Right ventricle myocardium superior (tissue), 1 donor: ENCODE data around the gene POLR3F. TPM values are rescaled to one million over a fixed set of nuclear protein-coding genes. Genes with fewer than 3 reads are reported as not detected.
"Not testable (repeated sequence)": the region's sequence is repeated elsewhere in the genome, so short reads cannot be mapped to it uniquely, and the experiment has no call there.

Experiments used
- ATAC-seq: fragments of 200-7000 bp; cut with Tn5 transposase; one replicate; pipeline ENCODE4 v1.9.1; 2020; ENCODE audit warnings: mild to moderate bottlenecking; ENCODE audit not compliant: poor library complexity
- DNase-seq: peaks from one replicate; pipeline ENCODE4 v3.0.0-alpha.2; 2020
- intact Hi-C: fragments of 100-400 bp; cut with DNase I; formaldehyde crosslinking; loops from one replicate; pipeline ENCODE4 v1.11.2; 2022
- total RNA-seq: library from RNA; stranded (reverse); fragmentation: NEBNext Ultra II Directional; extraction: Animal tissue kit (Norgen Biotek cat#: 25700); gene quantifications from one replicate; pipeline ENCODE4 v1.2.1, GENCODE V29; 2021
- donor health status: DM: no; HTN: yes; CAD: no; lungs with severe emphysema.

The POLR3F gene
- total RNA-seq, 1 donor from 2014 or later = 5.2 TPM

DNA sequence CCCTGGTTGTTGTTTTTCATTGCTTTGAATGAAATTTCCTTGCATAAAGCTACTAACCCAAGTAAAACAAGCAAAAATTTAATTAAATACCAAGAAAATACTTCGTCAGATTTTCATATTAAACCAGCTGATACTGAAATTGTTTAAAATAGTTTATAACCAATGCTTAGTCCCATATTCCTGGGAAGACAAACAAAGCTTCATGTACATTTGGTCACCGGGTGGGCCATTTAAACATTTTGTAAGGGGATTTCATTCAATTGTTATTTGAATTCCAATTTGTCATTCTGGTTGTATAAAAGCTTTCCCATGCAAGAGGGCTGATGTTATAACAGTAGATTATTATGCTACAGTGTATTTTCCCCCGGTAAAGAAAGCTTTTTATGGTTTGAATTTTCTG, 30.4 kb downstream of the POLR3F start:
- intact Hi-C loops = no loop called here
- DNase-seq (no peak), ATAC-seq (no peak)

DNA sequence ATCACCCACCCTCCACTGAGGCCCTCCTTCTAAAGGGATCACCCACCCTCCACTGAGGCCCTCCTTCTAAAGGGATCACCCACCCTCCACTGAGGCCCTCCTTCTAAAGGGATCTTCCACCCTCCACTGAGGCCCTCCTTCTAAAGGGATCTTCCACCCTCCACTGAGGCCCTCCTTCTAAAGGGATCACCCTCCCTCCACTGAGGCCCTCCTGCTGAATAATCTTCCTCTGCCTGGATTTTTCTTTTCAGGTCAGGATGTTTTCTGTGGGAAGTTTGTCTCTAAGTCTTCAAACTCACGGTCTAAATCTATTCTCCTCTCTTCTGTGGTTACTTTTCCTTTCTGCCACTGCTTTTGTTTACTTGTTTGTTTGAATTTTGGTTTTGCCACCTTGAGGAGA, 34.5 kb downstream of the POLR3F start:
- ATAC-seq, DNase-seq, intact Hi-C loops: not testable (repeated sequence)

DNA sequence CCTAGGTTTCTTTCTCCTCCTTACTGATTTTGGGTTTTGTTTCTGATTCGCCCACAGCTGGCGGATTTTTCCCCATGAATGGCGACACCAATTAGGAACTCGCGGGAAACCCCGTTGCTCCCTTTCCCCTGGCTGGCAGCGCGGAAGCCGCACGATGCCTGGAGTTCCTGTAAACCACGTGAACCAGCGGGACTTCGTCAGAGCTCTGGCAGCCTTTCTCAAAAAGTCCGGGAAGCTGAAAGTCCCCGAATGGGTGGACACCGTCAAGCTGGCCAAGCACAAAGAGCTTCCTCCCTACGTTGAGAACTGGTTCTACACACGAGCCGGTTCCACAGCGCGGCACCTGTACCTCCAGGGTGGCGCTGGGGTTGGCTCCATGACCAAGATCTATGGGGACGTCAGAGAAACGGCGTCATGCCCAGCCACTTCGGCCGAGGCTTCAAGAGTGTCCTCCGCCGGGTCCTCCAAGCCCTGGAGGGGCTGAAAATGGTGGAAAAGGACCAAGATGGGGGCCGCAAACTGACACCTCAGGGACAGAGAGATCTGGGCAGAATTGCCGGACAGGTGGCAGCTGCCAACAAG, 37.4 kb downstream of the POLR3F start:
- intact Hi-C loops = no loop called here
- peak; percentile 61 for DNase-seq
- no peak for ATAC-seq

- DNase-seq = no peak
- no peak for ATAC-seq
- intact Hi-C loops = no loop called here
These were observed 39.6 kb downstream of the POLR3F start for GRCh38 chr20:18506744-18507143.

DNA sequence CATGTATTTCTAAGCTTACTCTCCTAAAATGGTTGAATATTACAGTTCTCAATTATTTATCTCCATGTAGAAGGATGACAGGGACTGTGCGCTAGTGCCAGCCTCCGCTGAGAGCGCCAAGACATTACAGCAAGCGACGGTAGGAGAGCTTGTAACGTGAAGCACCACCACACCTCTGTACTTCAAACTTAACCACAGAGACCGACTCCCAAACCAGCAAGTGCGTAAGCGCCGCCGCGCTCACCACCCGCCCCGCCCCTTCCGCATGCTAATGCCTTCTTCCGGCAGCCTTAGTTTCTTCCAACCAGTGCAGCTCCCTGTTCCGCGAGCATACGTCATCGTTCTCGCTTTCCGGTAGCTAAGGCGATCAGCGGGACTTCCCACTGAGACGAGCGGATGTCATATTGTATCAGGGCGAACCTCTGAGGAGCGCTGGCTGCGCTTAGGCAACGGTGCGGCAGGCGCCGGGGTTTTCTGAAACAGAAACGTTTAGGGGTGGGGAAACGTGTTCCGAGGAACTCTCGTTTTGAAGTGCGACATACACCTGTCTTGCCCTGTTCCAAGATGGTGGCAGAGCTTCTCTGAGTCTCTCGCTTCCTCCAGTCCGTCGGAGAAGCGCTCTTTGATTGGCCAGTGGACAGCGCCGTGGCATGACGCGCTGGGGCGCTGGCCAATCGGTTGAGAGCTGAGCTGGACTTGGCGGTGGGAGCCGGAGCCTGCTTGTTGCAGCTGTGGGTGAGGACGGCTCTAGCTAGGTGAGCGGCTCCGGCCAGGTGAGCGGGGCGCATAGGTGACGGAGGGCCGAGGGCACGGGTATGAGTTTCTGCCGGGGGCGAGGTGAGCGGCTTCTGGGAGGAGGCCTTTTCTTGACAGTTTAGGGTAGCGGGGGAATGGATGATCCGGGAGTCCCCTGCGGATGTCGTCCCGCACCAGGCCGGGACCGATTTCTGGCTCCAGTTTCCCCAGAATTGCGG, 40.3 kb downstream of the POLR3F start, which contains the start of gene SEC23B:
Gene SEC23B, plus strand, starts transcription at position 723 of the 974 bp plus-strand sequence. CDS start 2,896 bp downstream, outside the sequence.
- intact Hi-C loops = no loop called here
- DNase-seq (peak; percentile 97), ATAC-seq (peak; percentile 100)

DNA sequence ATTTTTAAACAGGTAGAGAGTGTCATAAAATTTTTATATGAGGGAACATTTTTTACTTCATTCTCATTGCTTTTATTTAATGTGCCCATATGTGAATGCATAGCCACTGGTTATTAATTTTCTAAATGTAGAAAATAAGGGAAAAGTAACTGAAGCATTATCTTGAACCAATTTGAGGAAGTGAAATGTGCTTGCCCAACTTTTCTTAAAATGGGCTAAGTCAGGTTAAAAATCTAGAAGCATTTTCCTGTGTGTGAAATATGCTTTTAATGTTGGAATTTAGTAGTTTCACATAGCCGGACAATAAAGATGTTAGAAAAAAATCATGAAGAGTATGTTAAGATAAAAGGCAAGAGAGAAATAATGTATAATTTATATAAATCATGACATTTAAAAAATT, 44.4 kb downstream of the POLR3F start:
- no peak for DNase-seq
- no peak for ATAC-seq
- intact Hi-C loops = no loop called here

DNA sequence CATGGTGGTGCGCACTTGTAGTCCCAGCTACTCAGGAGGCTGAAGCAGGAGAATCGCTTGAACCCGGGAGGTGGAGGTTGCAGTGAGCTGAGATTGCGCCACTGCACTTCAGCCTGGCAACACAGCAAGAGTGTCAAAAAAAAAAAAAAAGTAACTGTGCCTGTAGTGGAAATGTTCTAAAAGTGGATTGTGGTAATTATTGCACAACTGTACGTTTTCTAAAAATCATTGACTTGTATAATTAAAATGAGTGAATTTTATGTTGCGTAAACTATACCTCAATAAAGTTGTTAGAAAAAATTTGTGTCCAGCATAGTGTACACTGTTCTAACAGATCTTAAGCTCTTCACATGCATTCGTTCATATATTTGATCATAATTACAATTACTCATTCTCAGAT, 46.0 kb downstream of the POLR3F start:
- no peak for DNase-seq
- intact Hi-C loops = no loop called here

DNA sequence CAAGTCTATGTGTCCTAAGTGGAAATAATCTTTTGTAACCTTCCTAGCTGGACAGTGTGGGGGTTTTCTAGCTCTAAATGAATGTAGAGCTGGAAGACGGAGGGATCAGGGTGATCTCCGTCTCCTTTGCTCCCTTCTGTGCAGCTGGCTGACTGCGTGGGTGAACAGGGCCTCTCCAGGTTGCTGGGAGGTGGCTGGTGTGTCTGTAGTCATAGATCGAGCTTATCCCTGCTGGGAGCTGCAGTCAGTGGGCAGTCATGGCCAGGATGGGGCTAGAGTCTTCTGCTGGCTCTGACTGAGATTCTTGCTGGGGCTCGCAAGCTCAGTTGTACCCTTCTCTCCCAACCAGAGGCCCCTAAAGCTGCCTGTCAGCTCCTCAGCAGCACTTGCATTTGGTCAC, 46.9 kb downstream of the POLR3F start:
- ATAC-seq = no peak

More for the DNA sequence above, 46.0 kb downstream of the POLR3F start:
- no peak for ATAC-seq

DNA sequence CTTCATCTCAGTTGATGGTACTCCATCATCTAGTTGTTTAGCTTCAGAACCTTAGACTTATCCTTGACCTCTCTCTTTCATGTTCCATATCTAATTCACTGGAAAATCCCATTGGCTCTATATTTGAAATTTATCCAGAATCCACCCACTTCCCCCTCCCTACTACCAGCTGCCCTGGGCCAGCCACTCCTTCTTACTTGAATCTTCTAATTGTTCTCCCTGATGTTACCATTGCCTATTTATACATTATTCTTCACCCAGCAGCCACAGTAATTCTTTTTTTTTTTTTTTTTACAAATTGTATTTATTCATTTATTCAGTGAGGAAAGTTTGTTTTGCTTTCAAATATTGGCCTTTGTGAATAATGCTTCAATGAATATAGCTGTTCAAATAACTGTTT, 48.8 kb downstream of the POLR3F start:
- intact Hi-C loops = no loop called here
- no peak for DNase-seq
- ATAC-seq = no peak

More for the DNA sequence above, 46.9 kb downstream of the POLR3F start:
- intact Hi-C loops = no loop called here
- DNase-seq = no peak

DNA sequence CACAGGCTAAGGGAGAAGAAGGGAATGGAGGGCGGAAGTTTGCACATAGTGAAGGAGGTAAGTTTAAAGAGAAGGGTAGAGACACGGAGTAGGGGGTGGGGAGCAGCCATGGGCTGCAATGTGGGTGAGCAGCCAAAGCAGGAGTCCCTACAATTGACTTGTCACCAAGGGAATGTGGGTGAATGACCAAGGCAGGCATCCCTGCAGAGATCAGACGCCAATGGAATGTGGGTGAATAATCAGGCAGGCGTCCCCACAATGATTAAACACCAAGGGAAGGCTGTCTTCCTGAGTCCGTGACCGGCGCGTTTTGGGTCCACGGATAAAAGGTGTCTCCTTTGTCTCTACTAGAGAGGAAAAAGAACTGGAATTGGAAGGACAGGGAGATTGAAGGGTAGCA, 54.9 kb downstream of the POLR3F start:
- DNase-seq, ATAC-seq, intact Hi-C loops: not testable (repeated sequence)

DNA sequence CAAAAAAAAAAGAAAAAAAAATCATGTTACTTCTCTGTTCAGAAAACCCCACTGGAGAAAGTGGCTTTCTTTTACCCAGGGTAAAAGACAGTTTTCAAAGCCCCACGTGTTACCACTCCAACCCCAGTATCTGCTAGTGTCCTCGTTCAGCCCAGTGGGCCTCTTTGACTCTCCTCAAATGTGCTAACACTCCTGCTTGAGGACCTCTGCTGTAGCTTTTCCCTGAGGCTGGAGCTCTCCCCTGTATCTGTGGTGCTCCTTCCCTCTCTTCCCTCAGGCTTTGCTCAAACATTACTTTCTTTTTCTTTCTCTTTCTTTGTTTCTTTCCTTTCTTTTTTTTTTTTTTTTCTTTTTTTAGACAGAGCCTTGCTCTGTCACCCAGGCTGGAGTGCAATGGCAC, 55.9 kb downstream of the POLR3F start:
- DNase-seq = no peak
- intact Hi-C loops = no loop called here
- ATAC-seq = no peak

DNA sequence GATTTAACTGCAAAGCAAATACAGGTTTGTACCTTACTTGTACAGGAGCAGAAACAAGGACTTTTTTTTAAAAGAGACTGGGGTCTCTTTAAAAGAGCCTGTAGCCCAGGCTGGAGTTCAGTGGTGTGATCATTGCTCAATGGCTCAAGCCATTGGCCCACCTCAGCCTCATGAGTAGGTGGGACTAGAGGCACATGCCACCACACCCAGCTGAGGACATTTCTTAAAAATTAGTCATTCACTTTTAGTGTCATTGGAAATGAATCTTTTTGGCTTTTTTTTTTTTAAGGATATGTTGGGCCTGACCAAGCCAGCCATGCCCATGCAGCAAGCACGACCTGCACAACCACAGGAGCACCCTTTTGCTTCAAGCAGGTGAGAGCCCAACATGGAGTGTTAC, 57.5 kb downstream of the POLR3F start:
- no peak for ATAC-seq
- intact Hi-C loops = no loop called here
- no peak for DNase-seq

GRCh38 chr20:18526761-18527160, 59.6 kb downstream of the POLR3F start:
- DNase-seq, intact Hi-C loops, ATAC-seq: not testable (repeated sequence)

DNA sequence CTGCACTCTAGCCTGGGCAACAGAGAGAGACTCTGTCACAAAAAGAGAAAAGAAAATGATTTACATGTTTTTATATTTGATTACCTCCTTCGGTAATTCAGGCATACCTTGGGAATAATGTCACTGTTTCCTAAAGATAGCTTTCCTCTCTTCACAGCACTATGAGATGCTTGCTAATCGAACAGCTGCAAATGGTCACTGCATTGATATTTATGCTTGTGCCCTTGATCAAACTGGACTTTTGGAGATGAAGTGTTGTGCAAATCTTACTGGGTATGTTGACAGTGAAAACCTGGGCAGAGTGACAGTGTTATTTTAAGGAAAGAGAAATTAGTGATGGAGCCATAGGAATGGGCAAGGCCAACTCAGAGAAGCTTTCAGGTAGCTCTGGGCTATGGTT, 60.1 kb downstream of the POLR3F start:
- no peak for DNase-seq
- intact Hi-C loops = no loop called here
- ATAC-seq = no peak

DNA sequence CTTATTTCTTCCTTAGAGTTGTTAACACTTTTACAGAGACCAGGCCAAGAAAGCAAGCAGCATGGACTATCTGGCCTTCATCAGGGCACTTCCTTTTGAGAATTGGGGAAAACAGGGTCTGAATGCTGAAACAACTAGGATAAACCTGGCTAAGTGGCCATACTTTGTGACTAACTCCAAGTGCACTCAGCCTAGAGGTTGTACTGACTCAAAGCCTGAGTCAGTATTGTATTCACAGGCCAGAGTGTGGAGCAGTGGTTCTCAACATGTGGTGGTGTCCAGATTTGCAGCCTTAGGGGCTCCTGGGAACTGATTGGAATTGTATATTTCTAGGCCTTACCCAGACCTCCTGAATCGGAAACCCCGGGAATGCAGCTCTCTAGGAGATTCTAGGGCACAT, 60.6 kb downstream of the POLR3F start:
- intact Hi-C loops = no loop called here
- ATAC-seq (no peak), DNase-seq (no peak)

- ATAC-seq (no peak), DNase-seq (no peak)
- intact Hi-C loops = no loop called here
These were observed 61.9 kb downstream of the POLR3F start for GRCh38 chr20:18529041-18529440.

DNA sequence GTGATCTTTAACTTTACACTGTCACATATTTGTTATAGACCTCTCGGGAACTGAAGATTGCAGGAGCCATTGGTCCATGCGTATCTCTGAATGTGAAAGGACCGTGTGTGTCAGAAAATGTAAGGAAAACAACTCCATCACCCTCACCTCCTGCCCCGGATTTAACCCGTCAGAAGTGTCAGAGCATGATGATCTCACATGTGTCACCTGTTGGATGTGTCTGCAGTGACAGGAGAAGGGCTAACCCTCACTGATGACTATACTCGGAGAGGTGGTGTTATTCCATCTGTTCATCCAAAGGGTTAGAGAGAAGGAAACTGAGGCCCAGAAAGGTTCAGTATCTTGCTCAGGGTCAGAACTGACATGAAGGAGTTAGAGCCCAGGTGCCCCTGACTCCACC, 65.4 kb downstream of the POLR3F start:
- ATAC-seq = no peak
- no peak for DNase-seq
- intact Hi-C loops = no loop called here

GRCh38 chr20:18533491-18533890, 66.3 kb downstream of the POLR3F start:
- no peak for DNase-seq
- intact Hi-C loops = no loop called here
- ATAC-seq = no peak

DNA sequence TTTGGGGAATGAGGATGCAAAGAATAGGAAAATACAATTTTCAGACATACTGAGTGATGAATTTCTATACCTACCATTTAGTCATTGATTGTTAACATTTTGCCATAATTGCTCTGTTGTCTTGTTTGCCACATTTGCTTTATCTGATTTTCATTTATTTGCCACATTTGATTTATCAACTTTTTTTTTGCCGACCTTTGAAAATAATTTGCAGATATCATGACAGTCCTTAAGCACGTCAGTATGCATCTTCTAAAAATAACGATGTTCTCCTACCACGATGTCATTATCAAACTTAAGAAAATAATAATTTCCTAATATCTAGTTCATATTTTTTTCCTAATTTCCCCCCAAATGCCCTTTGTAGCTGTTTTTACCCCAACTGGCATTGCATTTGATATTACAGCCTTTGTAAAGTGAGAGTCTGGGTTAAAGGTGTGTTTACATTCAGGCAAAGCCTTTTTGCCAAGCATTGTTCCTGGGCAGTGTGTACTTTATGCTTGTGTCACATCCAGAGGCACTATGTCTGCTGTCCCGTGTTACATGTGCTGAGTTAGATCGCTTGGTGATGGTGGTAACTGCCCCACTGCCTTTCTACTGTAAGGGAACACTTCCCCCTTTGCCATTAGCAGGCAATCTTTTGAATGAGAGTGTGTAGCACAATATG, 66.9 kb downstream of the POLR3F start:
- DNase-seq (no peak), ATAC-seq (no peak)
- intact Hi-C loops = no loop called here
